Adrenal gland (tissue), 12 donors: ENCODE measurements around the gene TBX4. TPM values are rescaled to one million over a fixed set of nuclear protein-coding genes. Genes with fewer than 3 reads are reported as not detected.

ENCODE experiments used
- DNase-seq, 7 donors: peaks; one replicate each; pipeline ENCODE4 v3.0.0-alpha.2; 2019 to 2020
- H3K27ac ChIP-seq, 5 donors: fragments of 200-600 bp; sonication (generic) in 4 of 5; 1 replicate in 3 of 5; 2 replicates in 2 of 5; pipeline versions ENCODE4 v1.5.1 to v1.8.0; 2016 to 2020; ENCODE audit warnings: mild to moderate bottlenecking in 1 of 5
- H3K27me3 ChIP-seq: fragments of 200-600 bp; 2 replicates; pipeline ENCODE4 v1.8.0; 2021
- H3K36me3 ChIP-seq, 2 donors: fragments of 200-600 bp; replicated peaks in 1 of 2; 1 replicate in 1 of 2; 2 replicates in 1 of 2; pipeline versions ENCODE4 v1.5.1 to v1.8.0; 2018 to 2022
- H3K4me1 ChIP-seq, 2 donors: fragments of 200-600 bp; replicated peaks in 1 of 2; 1 replicate in 1 of 2; 2 replicates in 1 of 2; pipeline versions ENCODE4 v1.5.1 to v1.8.0; 2018 to 2021
- H3K4me3 ChIP-seq, 4 donors: fragments of 200-600 bp; sonication (generic) in 3 of 4; one replicate each; pipeline ENCODE4 v1.5.1; 2016 to 2018
- H3K9me3 ChIP-seq, 3 donors: fragments of 200-600 bp; sonication (generic) in 1 of 3; replicated peaks in 1 of 3; 1 replicate in 2 of 3; 2 replicates in 1 of 3; pipeline versions ENCODE4 v1.5.1 to v1.8.0; 2016 to 2021
- POLR2A ChIP-seq, 2 donors: fragments of 450-650 bp; IDR thresholded peaks; one replicate each; pipeline ENCODE4 v1.6.1; 2017; ENCODE audit warnings: antibody characterized with exemption in 2 of 2, mild to moderate bottlenecking in 2 of 2, moderate library complexity in 1 of 2
- WGBS, 4 donors: extraction: QIAGEN DNeasy Blood & Tissue Kit in 2 of 4; methylation state at CpG; one replicate each; pipeline versions ENCODE4 v1.1.5 to v1.1.7; 2013 to 2017; 5-methylcytosine and 5-hydroxymethylcytosine counted together
- intact Hi-C, 2 donors: fragments of 100-400 bp; cut with DNase I; formaldehyde crosslinking; loops; one replicate each; pipeline versions ENCODE4 v1.14.1 to v1.15.0; 2022 to 2023
- polyA plus RNA-seq, 3 donors: library from polyadenylated mRNA; stranded (reverse); fragments of 200-250 nt in 2 of 3; fragments of 350-450 nt in 1 of 3; fragmentation: Illumina TruSeq in 1 of 3; extraction: RNeasy Lipid Tissue Mini Kit (QIAGEN cat#74804) in 1 of 3; gene quantifications; one replicate each; pipeline ENCODE4 v1.2.3, GENCODE V29; 2013 to 2014
- total RNA-seq, 9 donors: library from RNA; depleted of rRNA in 4 of 9; stranded (reverse); fragments of >200 nt in 4 of 9; fragments of 120-200 nt in 1 of 9; fragmentation: NEBNext Ultra II Directional in 1 of 9; extraction: Animal tissue kit (Norgen Biotek cat#: 25700) in 1 of 9; gene quantifications; one replicate each; pipeline versions ENCODE4 v1.1.0 to v1.2.4, GENCODE V29; 2013 to 2023
- TF ChIP-seq, protein P1 (sequence below), 6 experiments: fragments of 450-650 bp in 4 of 6; fragments of 200-600 bp in 2 of 6; sonication (generic) in 1 of 6; IDR thresholded peaks; 1 replicate in 5 of 6; 2 replicates in 1 of 6; pipeline versions ENCODE4 v1.5.1 to v1.8.0; 2016 to 2021; ENCODE audit warnings: antibody characterized with exemption in 6 of 6, mild to moderate bottlenecking in 2 of 6, moderate library complexity in 1 of 6
- donor health status: healthy with polysubstance abuse.
- donor health status: Bipolar disorder and iron deficiency.
- donor health status: DM: yes; HTN: yes; CAD: no.
- donor health status: DM: no; HTN: no; CAD: no.
- donor health status: DM: no; HTN: no; CAD: no.
- donor health status: DM: yes; HTN: yes; CAD: no.

TBX4 gene
- total and polyA plus RNA-seq, 12 donors, result 0.03 to 0.54 (median 0.21) TPM; not detected in 8

DNA sequence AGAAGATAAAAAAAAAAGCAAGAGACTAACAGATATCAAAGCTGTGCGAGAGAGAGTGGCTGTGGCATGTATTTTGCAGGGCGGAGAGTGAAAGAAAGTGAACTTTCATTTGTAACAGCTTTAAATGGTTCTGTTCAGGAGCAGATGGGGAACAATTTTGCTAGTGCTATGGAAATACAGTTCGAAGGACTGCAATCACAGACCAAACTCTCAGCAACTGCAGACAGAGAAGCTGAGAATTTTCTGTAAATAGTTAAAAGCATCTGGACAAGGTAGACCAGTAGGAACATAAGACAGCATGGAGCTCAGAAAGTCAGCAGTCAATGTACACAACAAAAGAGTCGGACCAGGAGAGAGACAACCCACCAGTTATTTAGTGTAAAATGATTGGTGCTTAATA, 62.3 kb downstream of the TBX4 start:
- 73 to 82% (median 78%) methylated on average over 4 of the region's 4 CpGs for WGBS, 4 donors
- no peak for DNase-seq

GRCh38 chr17:61517265-61517664, 65.0 kb downstream of the TBX4 start:
- Histone ChIP-seq H3K27me3 (no peaks in the 10 kb centered on the region), H3K4me3 (no peak overlapping the region), H3K27ac (no peak overlapping the region), H3K36me3 (no peaks in the 10 kb centered on the region), H3K9me3 (no peaks in the 10 kb centered on the region), H3K4me1 (no peaks in the 10 kb centered on the region)
- WGBS, 4 donors, result 82 to 91% (median 88%) methylated on average over 3 of the region's 3 CpGs
- intact Hi-C loops, result no loop called here
- TF ChIP-seq, protein P1, sequence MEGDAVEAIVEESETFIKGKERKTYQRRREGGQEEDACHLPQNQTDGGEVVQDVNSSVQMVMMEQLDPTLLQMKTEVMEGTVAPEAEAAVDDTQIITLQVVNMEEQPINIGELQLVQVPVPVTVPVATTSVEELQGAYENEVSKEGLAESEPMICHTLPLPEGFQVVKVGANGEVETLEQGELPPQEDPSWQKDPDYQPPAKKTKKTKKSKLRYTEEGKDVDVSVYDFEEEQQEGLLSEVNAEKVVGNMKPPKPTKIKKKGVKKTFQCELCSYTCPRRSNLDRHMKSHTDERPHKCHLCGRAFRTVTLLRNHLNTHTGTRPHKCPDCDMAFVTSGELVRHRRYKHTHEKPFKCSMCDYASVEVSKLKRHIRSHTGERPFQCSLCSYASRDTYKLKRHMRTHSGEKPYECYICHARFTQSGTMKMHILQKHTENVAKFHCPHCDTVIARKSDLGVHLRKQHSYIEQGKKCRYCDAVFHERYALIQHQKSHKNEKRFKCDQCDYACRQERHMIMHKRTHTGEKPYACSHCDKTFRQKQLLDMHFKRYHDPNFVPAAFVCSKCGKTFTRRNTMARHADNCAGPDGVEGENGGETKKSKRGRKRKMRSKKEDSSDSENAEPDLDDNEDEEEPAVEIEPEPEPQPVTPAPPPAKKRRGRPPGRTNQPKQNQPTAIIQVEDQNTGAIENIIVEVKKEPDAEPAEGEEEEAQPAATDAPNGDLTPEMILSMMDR (IDR thresholded peaks at IDR 0.05), result no peak
- no peak for TF ChIP-seq POLR2A (IDR thresholded peaks at IDR 0.05)
- DNase-seq, result no peak

More for the DNA sequence above, 62.3 kb downstream of the TBX4 start:
- Histone ChIP-seq H3K9me3 (no peaks in the 10 kb centered on the region), H3K4me3 (no peak overlapping the region), H3K27me3 (no peaks in the 10 kb centered on the region), H3K27ac (no peak overlapping the region), H3K36me3 (no peaks in the 10 kb centered on the region), H3K4me1 (no peaks in the 10 kb centered on the region)
- intact Hi-C loops, result no loop called here
- TF ChIP-seq, protein P1 (IDR thresholded peaks at IDR 0.05), result no peak
- no peak for TF ChIP-seq POLR2A (IDR thresholded peaks at IDR 0.05)

DNA sequence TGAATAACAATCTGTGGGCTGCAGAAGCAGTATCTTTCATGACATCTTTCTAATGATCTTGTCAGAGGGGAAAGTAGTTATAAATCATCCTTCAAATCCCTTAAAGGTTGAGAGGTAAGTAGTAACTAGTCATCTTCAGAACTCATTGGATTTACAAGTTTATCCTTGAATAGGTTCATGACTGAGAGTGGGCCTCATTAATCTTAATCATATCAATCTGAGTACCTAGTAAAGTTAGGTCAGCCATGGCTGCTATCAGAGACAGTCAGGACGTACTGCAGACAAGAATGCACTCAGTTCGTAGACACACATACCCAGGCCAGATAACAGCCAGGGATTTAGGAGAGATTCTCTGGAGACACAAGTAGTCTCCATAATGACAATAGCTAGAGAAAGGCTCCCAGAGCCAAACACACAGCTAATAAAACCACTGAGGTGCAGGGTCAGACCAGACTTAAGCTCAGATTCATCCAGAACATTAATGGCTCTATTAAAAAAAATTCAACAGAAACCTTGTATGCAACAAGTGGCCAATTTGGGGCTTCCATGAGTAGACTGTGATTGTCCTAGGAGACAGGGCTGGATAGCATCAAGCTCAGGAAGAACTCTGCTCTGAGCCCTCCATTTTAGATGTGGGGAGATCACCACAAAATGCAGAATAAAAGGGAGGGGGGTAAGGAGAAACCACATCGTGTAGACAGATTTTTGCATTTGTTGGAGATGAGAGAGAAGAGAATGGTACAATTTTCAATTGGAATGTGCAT, 65.8 kb downstream of the TBX4 start:
- 32 to 54% (median 48%) methylated on average over 3 of the region's 3 CpGs for WGBS, 4 donors
- no peaks in the 10 kb centered on the region for H3K27me3 ChIP-seq
- no peak overlapping the region for H3K27ac ChIP-seq
- H3K4me3 ChIP-seq, result no peak overlapping the region
- no peaks in the 10 kb centered on the region for H3K4me1 ChIP-seq
- DNase-seq, result no peak
- H3K9me3 ChIP-seq, result no peaks in the 10 kb centered on the region
- H3K36me3 ChIP-seq, result no peaks in the 10 kb centered on the region
- intact Hi-C loops, result no loop called here
- TF ChIP-seq, protein P1 (IDR thresholded peaks at IDR 0.05), result no peak
- no peak for TF ChIP-seq POLR2A (IDR thresholded peaks at IDR 0.05)

DNA sequence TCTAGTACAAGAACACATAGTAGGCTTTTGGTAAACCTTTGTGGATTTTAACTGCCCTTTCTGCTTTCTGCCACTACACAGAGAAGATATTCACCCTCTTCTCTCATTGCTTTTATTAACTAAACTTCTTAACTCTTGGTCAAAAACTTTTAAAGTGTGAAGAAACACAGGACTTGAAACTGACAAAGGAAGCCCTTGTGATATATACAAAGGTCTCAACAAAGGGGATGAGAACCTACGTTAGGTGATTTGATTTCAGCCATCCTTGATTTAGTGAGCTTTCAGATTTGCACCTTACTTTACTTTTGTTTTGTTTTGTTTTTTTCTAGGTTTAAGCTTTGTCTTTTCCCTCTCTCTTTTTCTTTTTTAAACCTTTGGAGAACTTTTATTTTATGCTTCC, 66.9 kb downstream of the TBX4 start:
- Histone ChIP-seq H3K36me3 (no peaks in the 10 kb centered on the region), H3K27ac (no peak overlapping the region), H3K9me3 (no peaks in the 10 kb centered on the region), H3K27me3 (peaks cover 7% of the 10 kb centered on the region), H3K4me1 (no peaks in the 10 kb centered on the region), H3K4me3 (no peak overlapping the region)
- WGBS, 4 donors, result 51 to 63% (median 58%) methylated on average over 1 of the region's 1 CpG
- intact Hi-C loops, result no loop called here
- TF ChIP-seq POLR2A (IDR thresholded peaks at IDR 0.05), result no peak
- no peak for DNase-seq
